GM19023 (cell line): Measurements from ENCODE around the gene RALGDS.
"Not testable (repeated sequence)": the region's sequence is repeated elsewhere in the genome, so short reads cannot be mapped to it uniquely, and the experiment has no call there.

Experiments used
- ATAC-seq: cut with Tn5 transposase; IDR thresholded peaks from one replicate; pipeline ENCODE4 v1.9.1; 2021; ENCODE audit warnings: mild to moderate bottlenecking, moderate library complexity; ENCODE audit not compliant: unreplicated experiment

Gene RALGDS

DNA sequence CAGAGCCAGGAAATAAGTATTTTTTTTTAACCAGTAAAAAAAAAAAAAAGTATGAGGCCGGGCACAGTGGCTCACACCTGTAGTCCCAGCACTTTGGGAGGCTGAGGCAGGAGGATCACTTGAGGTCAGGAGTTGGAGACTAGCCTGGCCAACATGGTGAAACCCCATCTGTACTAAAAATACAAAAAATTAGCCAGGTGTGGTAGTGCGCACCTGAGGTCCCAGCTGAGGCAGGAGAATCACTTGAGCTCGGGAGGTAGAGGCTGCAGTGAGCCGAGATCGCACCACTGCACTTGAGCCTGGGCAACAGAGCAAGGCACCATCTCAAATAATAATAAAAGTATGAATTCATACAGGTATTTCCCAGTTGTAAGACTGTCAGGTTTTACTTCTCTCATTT is 48.8 kb downstream of the RALGDS start:
- ATAC-seq: not testable (repeated sequence)

DNA sequence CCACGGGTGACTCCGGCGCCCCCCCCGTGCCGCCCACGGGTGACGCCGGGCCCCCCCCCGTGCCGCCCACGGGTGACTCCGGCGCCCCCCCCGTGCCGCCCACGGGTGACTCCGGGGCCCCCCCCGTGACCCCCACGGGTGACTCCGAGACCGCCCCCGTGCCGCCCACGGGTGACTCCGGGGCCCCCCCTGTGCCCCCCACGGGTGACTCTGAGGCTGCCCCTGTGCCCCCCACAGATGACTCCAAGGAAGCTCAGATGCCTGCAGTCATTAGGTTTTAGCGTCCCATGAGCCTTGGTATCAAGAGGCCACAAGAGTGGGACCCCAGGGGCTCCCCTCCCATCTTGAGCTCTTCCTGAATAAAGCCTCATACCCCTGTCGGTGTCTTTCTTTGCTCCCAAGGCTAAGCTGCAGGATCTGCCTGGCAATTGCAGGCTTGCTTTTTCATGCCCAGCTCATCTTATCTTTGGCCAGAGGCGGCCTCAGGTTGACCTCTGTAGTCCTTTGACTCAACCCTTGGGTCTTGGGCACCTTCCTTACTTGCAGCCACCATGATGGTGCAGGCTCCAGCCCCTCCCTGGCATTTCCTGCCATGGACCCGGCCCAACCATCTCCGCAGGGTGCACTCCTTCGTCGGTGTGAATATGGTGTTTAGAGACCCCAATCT is 49.4 kb downstream of the RALGDS start:
- no peak for ATAC-seq

DNA sequence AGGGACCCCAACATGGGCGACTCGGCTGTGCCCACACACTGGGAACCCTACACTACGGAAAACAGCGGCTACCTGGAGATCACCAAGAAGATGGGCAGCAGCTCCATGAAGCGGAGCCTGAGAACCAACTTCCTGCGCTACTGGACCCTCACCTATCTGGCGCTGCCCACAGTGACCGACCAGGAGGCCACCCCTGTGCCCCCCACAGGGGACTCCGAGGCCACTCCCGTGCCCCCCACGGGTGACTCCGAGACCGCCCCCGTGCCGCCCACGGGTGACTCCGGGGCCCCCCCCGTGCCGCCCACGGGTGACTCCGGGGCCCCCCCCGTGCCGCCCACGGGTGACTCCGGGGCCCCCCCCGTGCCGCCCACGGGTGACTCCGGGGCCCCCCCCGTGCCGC is 50.1 kb downstream of the RALGDS start:
- ATAC-seq: not testable (repeated sequence)

DNA sequence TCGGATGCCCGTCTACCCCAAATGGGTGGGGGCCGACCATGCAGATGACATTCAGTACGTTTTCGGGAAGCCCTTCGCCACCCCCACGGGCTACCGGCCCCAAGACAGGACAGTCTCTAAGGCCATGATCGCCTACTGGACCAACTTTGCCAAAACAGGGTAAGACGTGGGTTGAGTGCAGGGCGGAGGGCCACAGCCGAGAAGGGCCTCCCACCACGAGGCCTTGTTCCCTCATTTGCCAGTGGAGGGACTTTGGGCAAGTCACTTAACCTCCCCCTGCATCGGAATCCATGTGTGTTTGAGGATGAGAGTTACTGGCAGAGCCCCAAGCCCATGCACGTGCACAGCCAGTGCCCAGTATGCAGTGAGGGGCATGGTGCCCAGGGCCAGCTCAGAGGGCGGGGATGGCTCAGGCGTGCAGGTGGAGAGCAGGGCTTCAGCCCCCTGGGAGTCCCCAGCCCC is 50.5 kb downstream of the RALGDS start:
- not testable (repeated sequence) for ATAC-seq

DNA sequence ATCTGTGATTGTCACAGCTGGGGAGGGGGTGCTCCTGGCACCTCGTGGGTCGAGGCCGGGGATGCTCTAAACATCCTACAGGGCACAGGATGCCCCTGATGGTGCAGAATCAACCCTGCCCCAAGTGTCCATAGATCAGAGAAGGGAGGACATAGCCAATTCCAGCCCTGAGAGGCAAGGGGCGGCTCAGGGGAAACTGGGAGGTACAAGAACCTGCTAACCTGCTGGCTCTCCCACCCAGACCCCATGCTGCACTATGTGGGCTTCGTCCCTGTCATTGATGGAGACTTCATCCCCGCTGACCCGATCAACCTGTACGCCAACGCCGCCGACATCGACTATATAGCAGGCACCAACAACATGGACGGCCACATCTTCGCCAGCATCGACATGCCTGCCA is 52.6 kb downstream of the RALGDS start:
- ATAC-seq: not testable (repeated sequence)

DNA sequence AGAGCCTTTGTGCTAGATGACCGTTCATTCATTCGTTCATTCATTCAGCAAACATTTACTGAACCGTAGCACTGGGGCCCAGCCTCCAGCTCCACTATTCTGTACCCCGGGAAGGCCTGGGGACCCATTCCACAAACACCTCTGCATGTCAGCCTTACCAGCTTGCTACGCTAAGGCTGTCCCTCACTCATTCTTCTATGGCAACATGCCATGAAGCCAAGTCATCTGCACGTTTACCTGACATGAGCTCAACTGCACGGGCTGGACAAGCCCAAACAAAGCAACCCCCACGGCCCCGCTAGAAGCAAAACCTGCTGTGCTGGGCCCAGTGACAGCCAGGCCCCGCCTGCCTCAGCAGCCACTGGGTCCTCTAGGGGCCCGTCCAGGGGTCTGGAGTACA is 53.2 kb downstream of the RALGDS start:
- ATAC-seq: no peak

DNA sequence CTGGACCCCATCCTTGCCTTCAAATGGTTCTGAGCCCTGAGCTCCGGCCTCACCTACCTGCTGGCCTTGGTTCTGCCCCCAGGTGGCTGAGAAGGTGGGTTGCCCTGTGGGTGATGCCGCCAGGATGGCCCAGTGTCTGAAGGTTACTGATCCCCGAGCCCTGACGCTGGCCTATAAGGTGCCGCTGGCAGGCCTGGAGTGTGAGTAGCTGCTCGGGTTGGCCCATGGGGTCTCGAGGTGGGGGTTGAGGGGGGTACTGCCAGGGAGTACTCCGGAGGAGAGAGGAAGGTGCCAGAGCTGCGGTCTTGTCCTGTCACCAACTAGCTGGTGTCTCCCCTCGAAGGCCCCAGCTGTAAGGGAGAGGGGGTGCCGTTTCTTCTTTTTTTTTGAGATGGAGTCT is 54.0 kb downstream of the RALGDS start:
- no peak for ATAC-seq

DNA sequence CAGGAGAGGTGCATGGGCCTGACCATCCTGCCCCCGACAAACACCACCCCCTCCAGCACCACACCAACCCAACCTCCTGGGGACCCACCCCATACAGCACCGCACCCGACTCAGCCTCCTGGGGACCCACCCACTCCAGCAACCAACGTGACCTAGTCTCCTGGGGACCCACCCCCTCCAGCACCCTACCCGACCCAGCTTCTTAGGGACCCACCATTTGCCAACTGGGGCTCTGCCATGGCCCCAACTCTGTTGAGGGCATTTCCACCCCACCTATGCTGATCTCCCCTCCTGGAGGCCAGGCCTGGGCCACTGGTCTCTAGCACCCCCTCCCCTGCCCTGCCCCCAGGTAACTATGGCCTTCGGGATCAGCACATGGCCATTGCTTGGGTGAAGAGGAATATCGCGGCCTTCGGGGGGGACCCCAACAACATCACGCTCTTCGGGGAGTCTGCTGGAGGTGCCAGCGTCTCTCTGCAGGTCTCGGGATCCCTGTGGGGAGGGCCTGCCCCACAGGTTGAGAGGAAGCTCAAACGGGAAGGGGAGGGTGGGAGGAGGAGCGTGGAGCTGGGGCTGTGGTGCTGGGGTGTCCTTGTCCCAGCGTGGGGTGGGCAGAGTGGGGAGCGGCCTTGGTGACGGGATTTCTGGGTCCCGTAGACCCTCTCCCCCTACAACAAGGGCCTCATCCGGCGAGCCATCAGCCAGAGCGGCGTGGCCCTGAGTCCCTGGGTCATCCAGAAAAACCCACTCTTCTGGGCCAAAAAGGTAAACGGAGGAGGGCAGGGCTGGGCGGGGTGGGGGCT is 54.7 kb downstream of the RALGDS start:
- no peak for ATAC-seq

DNA sequence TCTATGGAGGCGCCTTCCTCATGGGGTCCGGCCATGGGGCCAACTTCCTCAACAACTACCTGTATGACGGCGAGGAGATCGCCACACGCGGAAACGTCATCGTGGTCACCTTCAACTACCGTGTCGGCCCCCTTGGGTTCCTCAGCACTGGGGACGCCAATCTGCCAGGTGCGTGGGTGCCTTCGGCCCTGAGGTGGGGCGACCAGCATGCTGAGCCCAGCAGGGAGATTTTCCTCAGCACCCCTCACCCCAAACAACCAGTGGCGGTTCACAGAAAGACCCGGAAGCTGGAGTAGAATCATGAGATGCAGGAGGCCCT is 56.0 kb downstream of the RALGDS start:
- no peak for ATAC-seq

DNA sequence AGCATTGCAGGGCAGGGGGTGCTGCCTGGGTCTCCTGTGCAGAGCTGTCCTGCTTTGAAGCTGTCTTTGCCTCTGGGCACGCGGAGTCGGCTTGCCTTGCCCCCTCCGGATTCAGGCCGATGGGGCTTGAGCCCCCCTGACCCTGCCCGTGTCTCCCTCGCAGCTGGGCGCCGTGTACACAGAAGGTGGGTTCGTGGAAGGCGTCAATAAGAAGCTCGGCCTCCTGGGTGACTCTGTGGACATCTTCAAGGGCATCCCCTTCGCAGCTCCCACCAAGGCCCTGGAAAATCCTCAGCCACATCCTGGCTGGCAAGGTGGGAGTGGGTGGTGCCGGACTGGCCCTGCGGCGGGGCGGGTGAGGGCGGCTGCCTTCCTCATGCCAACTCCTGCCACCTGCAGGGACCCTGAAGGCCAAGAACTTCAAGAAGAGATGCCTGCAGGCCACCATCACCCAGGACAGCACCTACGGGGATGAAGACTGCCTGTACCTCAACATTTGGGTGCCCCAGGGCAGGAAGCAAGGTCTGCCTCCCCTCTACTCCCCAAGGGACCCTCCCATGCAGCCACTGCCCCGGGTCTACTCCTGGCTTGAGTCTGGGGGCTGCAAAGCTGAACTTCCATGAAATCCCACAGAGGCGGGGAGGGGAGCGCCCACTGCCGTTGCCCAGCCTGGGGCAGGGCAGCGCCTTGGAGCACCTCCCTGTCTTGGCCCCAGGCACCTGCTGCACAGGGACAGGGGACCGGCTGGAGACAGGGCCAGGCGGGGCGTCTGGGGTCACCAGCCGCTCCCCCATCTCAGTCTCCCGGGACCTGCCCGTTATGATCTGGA is 56.6 kb downstream of the RALGDS start:
- no peak for ATAC-seq

DNA sequence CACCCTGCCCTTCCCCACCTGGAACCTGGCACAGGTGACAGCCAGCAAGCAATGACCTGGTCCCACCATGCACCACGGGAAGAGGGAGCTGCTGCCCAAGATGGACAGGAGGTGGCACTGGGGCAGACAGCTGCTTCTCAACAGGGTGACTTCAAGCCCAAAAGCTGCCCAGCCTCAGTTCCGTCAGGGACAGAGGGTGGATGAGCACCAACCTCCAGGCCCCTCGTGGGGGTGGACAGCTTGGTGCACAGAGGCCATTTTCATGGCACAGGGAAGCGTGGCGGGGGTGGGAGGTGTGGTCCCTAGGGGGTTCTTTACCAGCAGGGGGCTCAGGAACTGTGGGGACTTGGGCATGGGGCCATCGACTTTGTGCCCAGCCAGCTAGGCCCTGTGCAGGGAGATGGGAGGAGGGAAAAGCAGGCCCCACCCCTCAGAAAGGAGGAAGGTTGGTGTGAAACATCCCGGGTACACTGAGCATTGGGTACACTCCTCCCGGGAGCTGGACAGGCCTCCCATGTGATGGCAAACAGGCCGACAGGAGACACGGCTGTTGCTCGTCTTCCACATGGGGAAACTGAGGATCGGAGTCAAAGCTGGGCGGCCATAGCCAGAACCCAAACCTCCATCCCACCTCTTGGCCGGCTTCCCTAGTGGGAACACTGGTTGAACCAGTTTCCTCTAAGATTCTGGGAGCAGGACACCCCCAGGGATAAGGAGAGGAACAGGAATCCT is 57.4 kb downstream of the RALGDS start:
- no peak for ATAC-seq

DNA sequence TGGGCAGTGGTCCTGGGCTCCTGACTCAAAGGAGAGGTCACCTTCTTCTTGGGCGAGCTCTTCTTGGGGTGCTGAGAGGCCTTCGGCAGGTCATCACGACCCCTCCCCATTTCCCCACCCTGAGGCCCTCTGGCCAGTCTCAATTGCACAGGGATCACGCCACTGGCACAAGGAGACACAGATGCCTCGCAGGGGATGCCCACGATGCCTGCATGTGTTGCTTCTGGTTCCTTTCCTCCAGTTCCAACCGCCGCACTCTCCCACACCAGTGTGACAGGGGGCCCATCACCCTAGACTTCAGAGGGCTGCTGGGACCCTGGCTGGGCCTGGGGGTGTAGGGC is 57.9 kb downstream of the RALGDS start:
- ATAC-seq: no peak

DNA sequence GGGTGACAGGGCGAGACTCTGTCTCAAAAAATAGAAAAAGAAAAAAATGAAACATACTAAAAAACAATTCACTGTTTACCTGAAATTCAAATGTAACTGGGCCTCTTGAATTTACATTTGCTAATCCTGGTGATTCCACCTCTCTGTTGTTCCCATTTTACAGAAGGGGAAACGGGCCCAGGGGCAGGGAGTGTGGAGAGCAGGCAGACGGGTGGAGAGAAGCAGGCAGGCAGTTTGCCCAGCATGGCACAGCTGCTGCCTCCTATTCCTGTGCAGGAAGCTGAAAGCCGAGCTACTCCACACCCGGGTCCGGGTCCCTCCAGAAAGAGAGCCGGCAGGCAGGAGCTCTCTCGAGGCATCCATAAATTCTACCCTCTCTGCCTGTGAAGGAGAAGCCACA is 58.5 kb downstream of the RALGDS start:
- ATAC-seq: not testable (repeated sequence)

DNA sequence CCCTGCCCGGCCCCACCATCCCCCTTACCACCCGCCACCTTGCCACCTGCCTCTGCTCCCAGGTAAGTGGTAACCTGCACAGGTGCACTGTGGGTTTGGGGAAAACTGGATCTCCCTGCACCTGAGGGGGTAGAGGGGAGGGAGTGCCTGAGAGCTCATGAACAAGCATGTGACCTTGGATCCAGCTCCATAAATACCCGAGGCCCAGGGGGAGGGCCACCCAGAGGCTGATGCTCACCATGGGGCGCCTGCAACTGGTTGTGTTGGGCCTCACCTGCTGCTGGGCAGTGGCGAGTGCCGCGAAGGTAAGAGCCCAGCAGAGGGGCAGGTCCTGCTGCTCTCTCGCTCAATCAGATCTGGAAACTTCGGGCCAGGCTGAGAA is 59.3 kb downstream of the RALGDS start, which contains the start of gene CEL:
Gene CEL, plus strand, starts transcription at position 218 of the 382 bp plus-strand sequence. Its CDS starts 22 bp downstream, at position 240.
- not testable (repeated sequence) for ATAC-seq

DNA sequence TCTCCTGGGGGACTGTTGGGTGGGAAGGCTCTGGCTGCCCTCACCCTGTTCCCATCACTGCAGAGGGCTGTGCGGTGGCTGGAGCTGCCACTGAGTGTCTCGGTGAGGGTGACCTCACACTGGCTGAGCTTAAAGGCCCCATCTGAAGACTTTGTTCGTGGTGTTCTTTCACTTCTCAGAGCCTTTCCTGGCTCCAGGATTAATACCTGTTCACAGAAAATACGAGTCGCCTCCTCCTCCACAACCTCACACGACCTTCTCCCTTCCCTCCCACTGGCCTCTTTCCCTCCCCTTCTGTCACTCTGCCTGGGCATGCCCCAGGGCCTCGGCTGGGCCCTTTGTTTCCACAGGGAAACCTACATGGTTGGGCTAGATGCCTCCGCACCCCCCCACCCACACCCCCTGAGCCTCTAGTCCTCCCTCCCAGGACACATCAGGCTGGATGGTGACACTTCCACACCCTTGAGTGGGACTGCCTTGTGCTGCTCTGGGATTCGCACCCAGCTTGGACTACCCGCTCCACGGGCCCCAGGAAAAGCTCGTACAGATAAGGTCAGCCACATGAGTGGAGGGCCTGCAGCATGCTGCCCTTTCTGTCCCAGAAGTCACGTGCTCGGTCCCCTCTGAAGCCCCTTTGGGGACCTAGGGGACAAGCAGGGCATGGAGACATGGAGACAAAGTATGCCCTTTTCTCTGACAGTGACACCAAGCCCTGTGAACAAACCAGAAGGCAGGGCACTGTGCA is 59.8 kb downstream of the RALGDS start:
- ATAC-seq: not testable (repeated sequence)

DNA sequence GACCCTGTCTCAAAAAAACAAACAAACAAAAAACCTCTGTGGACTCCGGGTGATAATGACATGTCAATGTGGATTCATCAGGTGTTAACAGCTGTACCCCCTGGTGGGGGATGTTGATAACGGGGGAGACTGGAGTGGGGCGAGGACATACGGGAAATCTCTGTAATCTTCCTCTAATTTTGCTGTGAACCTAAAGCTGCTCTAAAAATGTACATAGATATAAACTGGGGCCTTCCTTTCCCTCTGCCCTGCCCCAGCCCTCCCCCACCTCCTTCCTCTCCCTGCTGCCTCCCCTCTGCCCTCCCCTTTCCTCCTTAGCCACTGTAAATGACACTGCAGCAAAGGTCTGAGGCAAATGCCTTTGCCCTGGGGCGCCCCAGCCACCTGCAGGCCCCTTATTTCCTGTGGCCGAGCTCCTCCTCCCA is 60.6 kb downstream of the RALGDS start:
- no peak for ATAC-seq

DNA sequence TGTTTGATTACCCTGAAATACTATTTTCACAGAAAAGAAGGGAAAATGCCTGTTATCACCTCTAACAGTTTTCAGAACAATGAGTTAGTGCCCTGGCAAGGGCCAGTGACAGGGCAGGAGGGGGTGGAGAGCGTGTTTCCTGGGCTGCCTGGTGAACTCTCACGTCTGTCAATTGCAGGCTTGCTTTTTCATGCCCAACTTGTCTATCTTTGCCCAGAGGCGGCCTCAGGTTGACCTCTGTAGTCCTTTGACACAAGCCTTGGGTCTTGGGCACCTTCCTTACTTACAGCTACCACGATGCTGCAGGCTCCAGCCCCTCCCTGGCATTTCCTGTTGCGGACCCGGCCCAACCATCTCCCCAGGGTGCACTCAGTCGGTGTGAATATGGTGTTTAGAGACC is 61.4 kb downstream of the RALGDS start:
- ATAC-seq: no peak

DNA sequence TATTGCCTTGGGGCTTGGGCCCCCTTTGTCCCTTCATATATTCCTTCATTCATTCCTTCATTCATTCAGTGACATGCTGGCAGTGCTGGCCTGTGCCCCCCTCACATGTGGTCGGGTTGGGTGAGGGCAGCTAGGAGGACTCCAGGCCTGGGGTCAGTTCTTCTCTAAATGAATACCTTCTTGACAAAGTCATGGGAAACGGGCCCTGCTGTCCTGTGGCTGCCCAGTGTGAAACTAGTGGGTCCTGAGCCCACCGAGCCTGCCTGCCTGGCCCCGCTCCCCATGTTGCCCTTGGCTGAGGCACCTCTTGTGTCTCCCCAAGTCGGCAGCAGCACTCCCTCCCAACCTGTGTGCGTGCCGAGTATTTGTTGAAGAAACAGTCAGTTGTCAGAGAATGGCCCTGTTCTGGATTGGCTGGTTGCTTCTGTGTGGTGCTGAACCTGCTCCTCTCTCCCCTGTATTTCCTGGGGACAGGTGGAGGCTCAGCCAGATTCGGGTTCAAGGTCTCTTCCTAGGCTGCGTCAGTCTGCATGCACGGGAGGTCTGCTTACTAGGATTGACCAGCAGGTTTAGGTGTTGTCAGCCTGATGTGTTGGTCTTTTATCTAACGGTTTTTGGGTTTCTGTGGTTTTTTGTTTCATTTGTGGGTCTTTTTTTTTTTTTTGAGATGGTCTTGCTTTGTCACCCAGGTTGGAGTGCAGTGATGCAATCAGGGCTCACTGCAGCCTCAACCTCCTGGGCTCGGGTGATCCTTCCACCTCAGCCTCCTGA is 62.3 kb downstream of the RALGDS start:
- no peak for ATAC-seq

DNA sequence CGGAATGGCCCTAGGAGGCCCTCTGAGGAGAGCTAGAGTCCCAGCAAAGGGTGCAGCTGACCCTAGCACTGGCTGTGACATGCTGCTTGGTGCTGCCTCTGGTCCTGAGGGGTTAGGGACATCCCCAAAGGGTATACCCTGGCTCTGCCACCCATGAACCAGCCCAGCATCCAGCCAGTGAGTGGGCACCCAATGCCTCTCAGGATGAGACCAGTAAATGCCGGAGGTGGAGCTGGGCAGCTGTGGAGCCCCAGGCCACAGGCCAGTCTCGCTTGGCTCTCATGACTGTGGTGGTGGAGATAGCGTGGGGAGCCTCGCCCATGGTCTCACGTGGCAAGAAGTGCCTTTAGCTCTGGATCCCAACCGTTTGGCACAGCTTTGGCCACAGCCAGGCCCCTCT is 63.0 kb downstream of the RALGDS start:
- no peak for ATAC-seq

DNA sequence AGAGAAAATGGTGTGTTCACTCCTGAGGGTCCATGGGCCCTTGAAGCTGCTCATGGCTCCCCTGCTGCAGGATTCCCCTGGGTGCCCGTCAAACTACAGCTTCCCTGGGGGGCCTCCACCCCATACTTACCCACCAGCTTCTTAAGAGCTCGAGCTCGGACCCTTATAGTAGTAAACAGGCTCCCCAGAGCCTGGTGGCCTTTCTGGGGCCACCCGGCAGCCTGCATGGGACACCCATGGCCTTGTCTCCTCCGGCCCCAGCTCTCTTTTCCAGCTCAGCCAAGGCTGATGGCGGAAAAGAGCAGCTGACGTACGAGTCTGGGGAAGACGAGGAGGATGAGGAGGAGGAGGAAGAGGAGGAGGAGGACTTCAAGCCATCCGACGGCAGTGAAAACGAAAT is 63.5 kb downstream of the RALGDS start:
- ATAC-seq: no peak
